ENCODE measurements around the gene SLC5A1. TPM values are rescaled to one million over a fixed set of nuclear protein-coding genes. Genes with fewer than 3 reads are reported as not detected.

The SLC5A1 gene
- total and polyA plus RNA-seq, 2 of the 13 experiments (the other 11 are each of a cell fraction or from before 2014, with no cell fraction given), result not detected

DNA sequence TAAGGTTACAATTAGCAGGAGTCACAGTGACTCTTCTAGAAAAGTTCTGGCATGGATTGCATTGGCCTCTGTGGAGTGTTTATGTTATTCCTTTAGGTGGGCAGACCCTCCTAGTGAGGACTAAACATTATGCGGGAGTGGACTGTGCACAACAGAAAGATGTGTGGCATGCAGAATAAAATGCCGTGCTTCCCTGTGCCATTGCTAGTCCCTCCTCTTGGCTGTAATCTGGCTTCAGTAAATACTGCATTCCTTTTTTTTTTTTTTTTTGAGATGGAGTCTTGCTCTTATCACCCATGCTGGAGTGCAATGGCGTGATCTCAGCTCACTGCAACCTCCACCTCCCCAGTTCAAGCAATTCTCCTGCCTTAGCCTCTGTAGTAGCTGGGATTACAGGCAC, 45.0 kb downstream of the SLC5A1 start (continued):
- no peak for TF ChIP-seq SALL1 (CRISPR knock-in tag; IDR thresholded peaks at IDR 0.05)

DNA sequence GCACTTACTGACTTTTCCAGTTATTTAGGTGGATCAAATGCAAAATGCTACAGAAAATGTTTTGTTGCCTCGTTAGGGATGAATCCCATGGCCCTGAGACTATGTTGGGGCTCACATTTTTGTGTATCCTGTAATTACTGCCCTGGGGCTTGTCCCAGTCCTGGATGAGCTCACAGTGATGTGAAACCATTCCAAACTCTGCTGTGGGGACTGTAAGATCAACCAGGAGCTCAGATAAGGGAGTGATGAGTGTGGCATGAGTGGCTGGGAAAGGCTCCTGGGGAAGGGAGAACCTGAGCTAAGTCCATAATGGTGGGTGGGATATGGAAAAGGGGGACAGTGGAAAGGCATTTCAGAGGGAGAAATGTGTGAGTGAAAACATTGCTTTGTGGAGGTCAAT, 54.0 kb downstream of the SLC5A1 start:
- POLR2A ChIA-PET, result no interaction called here
- Histone ChIP-seq H3K4me1 (ENCODE audit: insufficient read depth, low read length) (no peaks in the 10 kb centered on the region), H4K20me1 (ENCODE audit: insufficient read depth, low read length) (no peaks in the 10 kb centered on the region), H3K79me2 (ENCODE audit: insufficient read depth, low read length) (no peaks in the 10 kb centered on the region), H3K36me3 (replicated peaks in 1 of 2; ENCODE audit: control insufficient read depth in 1 of 2, insufficient read depth in 2 of 2, low read length in 2 of 2) (no peaks in the 10 kb centered on the region), H3K27me3 (ENCODE audit: control insufficient read depth in 1 of 2, insufficient read depth in 2 of 2, low read length in 2 of 2) (no peaks in the 10 kb centered on the region), H3K9me3 (ENCODE audit: low read length) (no peaks in the 10 kb centered on the region), H3K9ac (ENCODE audit: insufficient read depth, low read depth, low read length) (no peak overlapping the region), H3K4me2 (ENCODE audit: low read depth, low read length) (no peak overlapping the region), H3K27ac (ENCODE audit: extremely low read length, insufficient read depth, low read length) (no peak overlapping the region), H2AFZ (ENCODE audit: low read length) (no peak overlapping the region), H3K4me3 (replicated peaks in 1 of 3; ENCODE audit: insufficient read depth in 1 of 3, low read depth in 2 of 3, low read length in 3 of 3) (no peak overlapping the region)
- no peak for ATAC-seq
- BruUV-seq (replicated peaks), result no TSS peak
- in situ Hi-C loops (cut with HindIII; ENCODE audit: extremely low pct_ligation_motif_present, low pct_unique_long_range_greater_than_20kb) (loop anchor here (25.0 kb wide), 1 partner anchor 435 kb away; the partner anchor contains the start of gene PISD), intact Hi-C loops (cut with micrococcal nuclease; ENCODE audit: unreplicated experiment) (no loop called here)
- CTCF ChIA-PET (ENCODE audit: low intra/inter-chr PET ratio, low total read pairs), result no interaction called here
- TF ChIP-seq RBM22 (optimal IDR thresholded peaks at IDR 0.05; ENCODE audit: low read length), result no peak
- no peak for TF ChIP-seq BRD4 (CRISPR knock-in tag; IDR thresholded peaks at IDR 0.05)
- no peak for TF ChIP-seq LCORL (IDR thresholded peaks at IDR 0.05)
- no peak for TF ChIP-seq LCORL (CRISPR knock-in tag; IDR thresholded peaks at IDR 0.05)
- TF ChIP-seq ZNF674 (CRISPR knock-in tag; IDR thresholded peaks at IDR 0.05; ENCODE audit: low read depth), result no peak
- TF ChIP-seq ZNF530 (CRISPR knock-in tag; IDR thresholded peaks at IDR 0.05; ENCODE audit: low read depth), result no peak
- no peak for TF ChIP-seq TCF7 (IDR thresholded peaks at IDR 0.05; ENCODE audit: low read depth)
- TF ChIP-seq NAIF1 (CRISPR knock-in tag; IDR thresholded peaks at IDR 0.05; ENCODE audit: borderline replicate concordance), result no peak
- TF ChIP-seq POLR2A (IDR thresholded peaks at IDR 0.05; ENCODE audit: insufficient read depth in 1 of 2, low read depth in 2 of 2, low read length in 2 of 2), result no peak
- TF ChIP-seq ZNF562 (CRISPR knock-in tag; IDR thresholded peaks at IDR 0.05; ENCODE audit: borderline replicate concordance), result no peak
- TF ChIP-seq ZNF788 (CRISPR knock-in tag; IDR thresholded peaks at IDR 0.05; ENCODE audit: borderline replicate concordance), result no peak
- no peak for TF ChIP-seq ZNF496 (CRISPR knock-in tag; IDR thresholded peaks at IDR 0.05; ENCODE audit: insufficient replicate concordance)
- no peak for TF ChIP-seq HOXA5 (CRISPR knock-in tag; IDR thresholded peaks at IDR 0.05)
- no peak for TF ChIP-seq NFIC (IDR thresholded peaks at IDR 0.05; ENCODE audit: low read length)
- TF ChIP-seq ZNF891 (CRISPR knock-in tag; IDR thresholded peaks at IDR 0.05), result no peak
- TF ChIP-seq MED1 (CRISPR knock-in tag; IDR thresholded peaks at IDR 0.05), result no peak
- no peak for TF ChIP-seq ATF7-NPFF (CRISPR knock-in tag; IDR thresholded peaks at IDR 0.05; ENCODE audit: low read depth)
- TF ChIP-seq TBL1XR1 (IDR thresholded peaks at IDR 0.05; ENCODE audit: borderline replicate concordance, low read length, partially characterized antibody), result no peak
- TF ChIP-seq TOPORS (CRISPR knock-in tag; IDR thresholded peaks at IDR 0.05), result no peak
- no peak for TF ChIP-seq IKZF1 (IDR thresholded peaks at IDR 0.05)
- FAIRE-seq, result no peak
- no peak for DNase-seq (ENCODE audit: low spot score)
- WGBS (ENCODE audit: low lambda C conversion rate), result 0% methylated on average over 1 of the region's 1 CpG

Data from HepG2 (cell line).